Measurements from ENCODE around the gene TTC28. TPM values are rescaled to one million over a fixed set of nuclear protein-coding genes. Genes with fewer than 3 reads are reported as not detected.

The TTC28 gene
- total RNA-seq, 1 experiment from 2014 or later = 0.12 TPM

DNA sequence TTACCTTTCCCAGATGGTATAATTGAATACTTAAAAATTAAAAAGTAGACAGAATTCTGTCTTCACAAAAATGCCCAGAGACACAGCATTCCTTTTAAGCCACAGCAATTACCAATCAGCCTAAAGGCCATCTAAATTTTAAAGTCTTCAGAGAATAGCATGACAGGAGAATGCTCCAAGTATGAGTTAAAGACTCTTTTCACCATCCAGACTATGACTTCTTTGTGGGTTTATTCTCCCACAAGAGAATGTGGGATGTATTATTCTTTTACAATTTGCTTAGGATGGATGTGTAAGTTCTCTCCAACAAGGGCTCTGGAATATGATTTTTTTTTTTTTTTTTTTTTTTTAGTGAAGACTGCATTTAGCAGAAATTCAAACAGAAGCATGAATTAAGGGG is 249.9 kb downstream of the TTC28 start:
- Histone ChIP-seq H3K9ac (ENCODE audit: low read length) (no peak overlapping the region), H3K27ac (ENCODE audit: low read depth, low read length) (no peak overlapping the region), H3K27me3 (ENCODE audit: insufficient read depth, low read length) (peaks cover 38% of the 10 kb centered on the region), H3K4me2 (ENCODE audit: low read length) (no peak overlapping the region), H3K9me3 (ENCODE audit: control insufficient read depth in 1 of 2, insufficient read depth in 1 of 2, low read depth in 1 of 2, low read length in 2 of 2) (no peaks in the 10 kb centered on the region), H3K36me3 (ENCODE audit: control insufficient read depth in 1 of 2, insufficient read depth in 2 of 2, low read length in 2 of 2) (no peaks in the 10 kb centered on the region), H4K20me1 (ENCODE audit: insufficient read depth) (no peaks in the 10 kb centered on the region), H3K79me2 (ENCODE audit: insufficient read depth, low read length) (no peaks in the 10 kb centered on the region), H3K4me3 (replicated peaks in 1 of 2; ENCODE audit: low read depth in 1 of 2, low read length in 2 of 2) (no peak overlapping the region), H3K9me2 (ENCODE audit: insufficient read depth) (no peaks in the 10 kb centered on the region), H2AFZ (ENCODE audit: low read depth, low read length, poor library complexity, severe bottlenecking) (no peak overlapping the region), H3K4me1 (ENCODE audit: control insufficient read depth in 1 of 2, insufficient read depth in 2 of 2, low read length in 2 of 2) (no peaks in the 10 kb centered on the region)
- TF ChIP-seq ZNF274 (IDR thresholded peaks at IDR 0.05; ENCODE audit: low read depth, low read length) = no peak
- TF ChIP-seq, protein P1, sequence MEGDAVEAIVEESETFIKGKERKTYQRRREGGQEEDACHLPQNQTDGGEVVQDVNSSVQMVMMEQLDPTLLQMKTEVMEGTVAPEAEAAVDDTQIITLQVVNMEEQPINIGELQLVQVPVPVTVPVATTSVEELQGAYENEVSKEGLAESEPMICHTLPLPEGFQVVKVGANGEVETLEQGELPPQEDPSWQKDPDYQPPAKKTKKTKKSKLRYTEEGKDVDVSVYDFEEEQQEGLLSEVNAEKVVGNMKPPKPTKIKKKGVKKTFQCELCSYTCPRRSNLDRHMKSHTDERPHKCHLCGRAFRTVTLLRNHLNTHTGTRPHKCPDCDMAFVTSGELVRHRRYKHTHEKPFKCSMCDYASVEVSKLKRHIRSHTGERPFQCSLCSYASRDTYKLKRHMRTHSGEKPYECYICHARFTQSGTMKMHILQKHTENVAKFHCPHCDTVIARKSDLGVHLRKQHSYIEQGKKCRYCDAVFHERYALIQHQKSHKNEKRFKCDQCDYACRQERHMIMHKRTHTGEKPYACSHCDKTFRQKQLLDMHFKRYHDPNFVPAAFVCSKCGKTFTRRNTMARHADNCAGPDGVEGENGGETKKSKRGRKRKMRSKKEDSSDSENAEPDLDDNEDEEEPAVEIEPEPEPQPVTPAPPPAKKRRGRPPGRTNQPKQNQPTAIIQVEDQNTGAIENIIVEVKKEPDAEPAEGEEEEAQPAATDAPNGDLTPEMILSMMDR (IDR thresholded peaks at IDR 0.05 in 2 of 3, conservative IDR thresholded peaks at IDR 0.05 in 1 of 3; ENCODE audit: borderline replicate concordance in 1 of 3, insufficient read depth in 1 of 3, low read depth in 2 of 3, low read length in 2 of 3) = no peak
- TF ChIP-seq, protein P2, sequence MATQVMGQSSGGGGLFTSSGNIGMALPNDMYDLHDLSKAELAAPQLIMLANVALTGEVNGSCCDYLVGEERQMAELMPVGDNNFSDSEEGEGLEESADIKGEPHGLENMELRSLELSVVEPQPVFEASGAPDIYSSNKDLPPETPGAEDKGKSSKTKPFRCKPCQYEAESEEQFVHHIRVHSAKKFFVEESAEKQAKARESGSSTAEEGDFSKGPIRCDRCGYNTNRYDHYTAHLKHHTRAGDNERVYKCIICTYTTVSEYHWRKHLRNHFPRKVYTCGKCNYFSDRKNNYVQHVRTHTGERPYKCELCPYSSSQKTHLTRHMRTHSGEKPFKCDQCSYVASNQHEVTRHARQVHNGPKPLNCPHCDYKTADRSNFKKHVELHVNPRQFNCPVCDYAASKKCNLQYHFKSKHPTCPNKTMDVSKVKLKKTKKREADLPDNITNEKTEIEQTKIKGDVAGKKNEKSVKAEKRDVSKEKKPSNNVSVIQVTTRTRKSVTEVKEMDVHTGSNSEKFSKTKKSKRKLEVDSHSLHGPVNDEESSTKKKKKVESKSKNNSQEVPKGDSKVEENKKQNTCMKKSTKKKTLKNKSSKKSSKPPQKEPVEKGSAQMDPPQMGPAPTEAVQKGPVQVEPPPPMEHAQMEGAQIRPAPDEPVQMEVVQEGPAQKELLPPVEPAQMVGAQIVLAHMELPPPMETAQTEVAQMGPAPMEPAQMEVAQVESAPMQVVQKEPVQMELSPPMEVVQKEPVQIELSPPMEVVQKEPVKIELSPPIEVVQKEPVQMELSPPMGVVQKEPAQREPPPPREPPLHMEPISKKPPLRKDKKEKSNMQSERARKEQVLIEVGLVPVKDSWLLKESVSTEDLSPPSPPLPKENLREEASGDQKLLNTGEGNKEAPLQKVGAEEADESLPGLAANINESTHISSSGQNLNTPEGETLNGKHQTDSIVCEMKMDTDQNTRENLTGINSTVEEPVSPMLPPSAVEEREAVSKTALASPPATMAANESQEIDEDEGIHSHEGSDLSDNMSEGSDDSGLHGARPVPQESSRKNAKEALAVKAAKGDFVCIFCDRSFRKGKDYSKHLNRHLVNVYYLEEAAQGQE (IDR thresholded peaks at IDR 0.05; ENCODE audit: low read depth) = no peak
- TF ChIP-seq SIN3A (IDR thresholded peaks at IDR 0.05; ENCODE audit: low read depth) = no peak
- TF ChIP-seq POLR2A (IDR thresholded peaks at IDR 0.05; ENCODE audit: borderline replicate concordance, extremely low read depth, insufficient read depth, insufficient read length) = no peak
- ChIA-PET RAD21 (ENCODE audit: low non-redundant PET in 1 of 2, low total read pairs in 2 of 2, uncharacterized antibody in 2 of 2, unreplicated experiment in 2 of 2) (no interaction called here), CTCF (no interaction called here), POLR2A (no interaction called here)
- no peak for ATAC-seq
- no TSS peak for BruUV-seq (replicated peaks)
- intact Hi-C loops (cut with micrococcal nuclease) = no loop called here
- DNase-seq (ENCODE audit: low read depth, low spot score) = no peak
